ENCODE data around the gene OR2H2.

- no peak for TF ChIP-seq EZH2phosphoT487 (IDR thresholded peaks at IDR 0.05; ENCODE audit: low read depth)
- TF ChIP-seq CTCF (IDR thresholded peaks at IDR 0.05; ENCODE audit: low read depth, low read length), result no peak
These were observed 45.4 kb downstream of the OR2H2 start for GRCh38 chr6:29630315-29630714.

All from OCI-LY3 (cell line).